Inferior parietal cortex (tissue), 1 donor: ENCODE data around the gene MYO5C.
A peak's percentile ranks its signal among the peaks of the same experiment; 100 is the strongest.

Experiments used
- DNase-seq: peaks from one replicate; pipeline ENCODE4 v3.0.0-alpha.2; 2016; ENCODE audit errors: extremely low spot score

MYO5C gene

GRCh38 chr15:52278135-52278534 is 17.5 kb downstream of the MYO5C start:
- no peak for DNase-seq

- DNase-seq: no peak
Measured at GRCh38 chr15:52277575-52277974, 18.0 kb downstream of the MYO5C start.

GRCh38 chr15:52276256-52276770 is 19.3 kb downstream of the MYO5C start:
- DNase-seq: no peak

GRCh38 chr15:52263563-52264282 is 31.9 kb downstream of the MYO5C start:
- no peak for DNase-seq

- DNase-seq: no peak
Measured at GRCh38 chr15:52262364-52262763, 33.2 kb downstream of the MYO5C start.

GRCh38 chr15:52261498-52262242 is 33.9 kb downstream of the MYO5C start:
- DNase-seq: no peak

- DNase-seq: no peak
Measured at GRCh38 chr15:52261026-52261425, 34.6 kb downstream of the MYO5C start.

- DNase-seq: no peak
Measured at GRCh38 chr15:52259503-52259902, 36.1 kb downstream of the MYO5C start.

GRCh38 chr15:52258461-52258860 is 37.1 kb downstream of the MYO5C start:
- no peak for DNase-seq

GRCh38 chr15:52257734-52258062 is 37.9 kb downstream of the MYO5C start:
- no peak for DNase-seq

- no peak for DNase-seq
Measured at GRCh38 chr15:52256930-52257733, 38.5 kb downstream of the MYO5C start.

- DNase-seq: peak; percentile 89
Measured at GRCh38 chr15:52256366-52256765, 39.2 kb downstream of the MYO5C start.

- no peak for DNase-seq
Measured at GRCh38 chr15:52255935-52256334, 39.7 kb downstream of the MYO5C start.

- no peak for DNase-seq
Measured at GRCh38 chr15:52255008-52255407, 40.6 kb downstream of the MYO5C start.

- DNase-seq: no peak
Measured at GRCh38 chr15:52254391-52254790, 41.2 kb downstream of the MYO5C start.

- no peak for DNase-seq
Measured at GRCh38 chr15:52252781-52253180, 42.8 kb downstream of the MYO5C start.

- DNase-seq: no peak
Measured at GRCh38 chr15:52251144-52251860, 44.3 kb downstream of the MYO5C start.

- no peak for DNase-seq
Measured at GRCh38 chr15:52247461-52247860, 48.1 kb downstream of the MYO5C start.

GRCh38 chr15:52246686-52247431 is 48.7 kb downstream of the MYO5C start:
- no peak for DNase-seq

GRCh38 chr15:52243697-52244555 is 51.7 kb downstream of the MYO5C start:
- DNase-seq: no peak
